Activated CD4-positive, CD25-positive, alpha-beta regulatory T cell treated with anti-CD3 and anti-CD28 coated beads, Interleukin-2, amount 50 U/mL, for 16 hours (primary cell): ENCODE data around the gene SESN2.

Source experiments
- DNase-seq: peaks from one replicate; pipeline ENCODE4 v3.0.0-alpha.2; 2020; ENCODE audit warnings: low read depth, low spot score

SESN2 gene

GRCh38 chr1:28329395-28330153 is 70.3 kb downstream of the SESN2 start:
- no peak for DNase-seq
